Measurements from ENCODE around the gene PLA2R1. TPM values are rescaled to one million over a fixed set of nuclear protein-coding genes. Genes with fewer than 3 reads are reported as not detected.

PLA2R1 gene
- total RNA-seq, 1 experiment from 2014 or later, result 1.1 TPM

- TF ChIP-seq FOXP1 (CRISPR knock-in tag; IDR thresholded peaks at IDR 0.05; ENCODE audit: borderline replicate concordance) (no peak), CTCF (IDR thresholded peaks at IDR 0.05) (no peak)
Measured at GRCh38 chr2:159925975-159926374, 136.4 kb downstream of the PLA2R1 start (continued).

- DNase-seq (ENCODE audit: low spot score) (no peak), ATAC-seq (no peak)
- no peak for TF ChIP-seq MAX (CRISPR knock-in tag; IDR thresholded peaks at IDR 0.05)
- TF ChIP-seq ATF1 (CRISPR knock-in tag; IDR thresholded peaks at IDR 0.05), result no peak
- no peak for TF ChIP-seq GTF2I (CRISPR knock-in tag; conservative IDR thresholded peaks at IDR 0.05)
- TF ChIP-seq ERG (CRISPR knock-in tag; IDR thresholded peaks at IDR 0.05), result no peak
- no peak for TF ChIP-seq CREB1 (CRISPR knock-in tag; IDR thresholded peaks at IDR 0.05)
- no peak for TF ChIP-seq IRF2 (CRISPR knock-in tag; IDR thresholded peaks at IDR 0.05; ENCODE audit: borderline replicate concordance, low read depth)
- no peak for TF ChIP-seq HMGA2 (CRISPR knock-in tag; IDR thresholded peaks at IDR 0.05)
- no peak for TF ChIP-seq GABPB1 (CRISPR knock-in tag; IDR thresholded peaks at IDR 0.05)
- no peak for TF ChIP-seq CTCF (IDR thresholded peaks at IDR 0.05)
- TF ChIP-seq GRHL2 (CRISPR knock-in tag; IDR thresholded peaks at IDR 0.05; ENCODE audit: insufficient replicate concordance, severe bottlenecking), result no peak
- no peak for TF ChIP-seq ATF3 (CRISPR knock-in tag; conservative IDR thresholded peaks at IDR 0.05)
- no peak for TF ChIP-seq CBFB (CRISPR knock-in tag; IDR thresholded peaks at IDR 0.05; ENCODE audit: low read depth)
- TF ChIP-seq ZNF121 (CRISPR knock-in tag; IDR thresholded peaks at IDR 0.05), result no peak
- TF ChIP-seq ZNF281 (CRISPR knock-in tag; IDR thresholded peaks at IDR 0.05), result no peak
- no peak for TF ChIP-seq CREM (CRISPR knock-in tag; IDR thresholded peaks at IDR 0.05)
- H3K4me3 Mint-ChIP-seq, result no peak overlapping the region
- peaks cover 17% of the 10 kb centered on the region for H3K4me1 Mint-ChIP-seq
- ChIA-PET POLR2A (no interaction called here), CTCF (interaction anchor here (0.6 to 1.7 kb wide), 10 partner anchors 14 to 377 kb away, joined by 3 to 21 read pairs (median 5); partner anchors contain the start of gene LY75)
- H3K9me3 Mint-ChIP-seq, result 0 out of 2 replicates have a peak, but pooled peaks cover 3% of the 10 kb centered on the region
- no peaks in the 10 kb centered on the region for H3K36me3 Mint-ChIP-seq
- H3K27ac Mint-ChIP-seq, result no peak overlapping the region
- peaks cover 12% of the 10 kb centered on the region for H3K27me3 Mint-ChIP-seq (ENCODE audit: low read depth)
Measured at GRCh38 chr2:159922563-159922962, 139.9 kb downstream of the PLA2R1 start.

Measured in WTC11 (cell line).